Left lung (tissue), 10 donors: Measurements from ENCODE around the gene CCDC102B. TPM values are rescaled to one million over a fixed set of nuclear protein-coding genes. Genes with fewer than 3 reads are reported as not detected.

Source experiments
- ATAC-seq: fragments of 200-7000 bp; cut with Tn5 transposase; one replicate; pipeline ENCODE4 v1.9.1; 2020; ENCODE audit warnings: moderate library complexity
- DNase-seq, 4 donors: peaks; one replicate each; pipeline ENCODE4 v3.0.0-alpha.2; 2013 to 2020
- H3K27ac ChIP-seq, 2 donors: fragments of 200-600 bp; sonication (generic) in 1 of 2; one replicate each; pipeline versions ENCODE4 v1.5.0 to v1.8.0; 2020 to 2021
- H3K27me3 ChIP-seq, 2 donors: fragments of 200-600 bp; sonication (generic) in 1 of 2; one replicate each; pipeline versions ENCODE4 v1.5.0 to v1.8.0; 2020 to 2021
- H3K36me3 ChIP-seq, 2 donors: fragments of 200-600 bp; sonication (generic) in 1 of 2; one replicate each; pipeline versions ENCODE4 v1.5.0 to v1.8.0; 2020 to 2021
- H3K4me1 ChIP-seq, 2 donors: fragments of 200-600 bp; one replicate each; pipeline ENCODE4 v1.8.0; 2021
- H3K4me3 ChIP-seq, 2 donors: fragments of 200-600 bp; sonication (generic) in 1 of 2; one replicate each; pipeline versions ENCODE4 v1.5.0 to v1.8.0; 2020 to 2021; ENCODE audit warnings: mild to moderate bottlenecking in 1 of 2
- H3K9me3 ChIP-seq, 2 donors: fragments of 200-600 bp; sonication (generic) in 1 of 2; one replicate each; pipeline versions ENCODE4 v1.5.0 to v1.8.0; 2020 to 2021
- CTCF ChIP-seq, 2 donors: fragments of 200-600 bp; sonication (generic) in 1 of 2; IDR thresholded peaks; one replicate each; pipeline versions ENCODE4 v1.5.0 to v1.8.0; 2021; ENCODE audit warnings: antibody characterized with exemption in 2 of 2
- intact Hi-C, 2 donors: fragments of 100-400 bp; cut with DNase I; formaldehyde crosslinking; loops; one replicate each; pipeline versions ENCODE4 v1.11.2 to v1.14.2; 2022
- polyA plus RNA-seq, 6 donors: library from polyadenylated mRNA; unstranded; fragments of 120-200 nt; gene quantifications; one replicate each; pipeline ENCODE4 v1.2.1, GENCODE V29; 2013; ENCODE audit not compliant: insufficient read length in 6 of 6
- total RNA-seq, 2 donors: library from RNA; stranded (reverse); fragmentation: NEBNext Ultra II Directional; extraction: Animal tissue kit (Norgen Biotek cat#: 25700); gene quantifications; one replicate each; pipeline ENCODE4 v1.2.1, GENCODE V29; 2021
- donor health status: DM: no; HTN: yes; CAD: no.
- donor health status: DM: no; HTN: no; CAD: no.

CCDC102B gene
- total and polyA plus RNA-seq, 8 donors = 10.6 to 78.3 (median 15.6) TPM

- H3K9me3 ChIP-seq = no peaks in the 10 kb centered on the region
- no peaks in the 10 kb centered on the region for H3K4me1 ChIP-seq
- no peak overlapping the region for H3K27ac ChIP-seq
- H3K27me3 ChIP-seq = no peaks in the 10 kb centered on the region
- no peaks in the 10 kb centered on the region for H3K36me3 ChIP-seq
- intact Hi-C loops = no loop called here
- no peak overlapping the region for H3K4me3 ChIP-seq
- no peak for ATAC-seq
- no peak for TF ChIP-seq CTCF (IDR thresholded peaks at IDR 0.05)
- no peak for DNase-seq
These were observed 146.4 kb downstream of the CCDC102B start for GRCh38 chr18:68944330-68944729.

DNA sequence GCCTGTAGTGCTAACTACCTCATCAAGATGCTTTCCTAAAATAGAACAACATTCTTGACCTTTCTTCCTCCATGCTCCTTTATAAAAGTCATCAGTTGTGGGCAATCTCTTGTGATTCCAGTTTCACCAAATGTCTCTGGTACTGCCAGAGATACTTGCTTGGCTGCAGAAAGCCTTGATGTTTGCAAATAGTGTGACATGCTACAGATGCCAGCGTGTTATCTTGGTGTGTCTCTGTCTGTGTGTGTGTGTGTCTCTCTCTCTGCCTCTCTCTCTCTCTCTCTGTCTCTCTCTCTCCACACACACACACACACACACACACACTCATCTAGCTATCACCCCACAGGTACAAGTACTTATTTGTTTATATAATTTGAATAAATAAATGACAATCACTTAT lies 146.9 kb downstream of the CCDC102B start:
- Histone ChIP-seq H3K4me1 (no peaks in the 10 kb centered on the region), H3K27ac (no peak overlapping the region), H3K36me3 (no peaks in the 10 kb centered on the region), H3K9me3 (no peaks in the 10 kb centered on the region), H3K4me3 (no peak overlapping the region), H3K27me3 (no peaks in the 10 kb centered on the region)
- DNase-seq (no peak), ATAC-seq (no peak)
- intact Hi-C loops = no loop called here
- no peak for TF ChIP-seq CTCF (IDR thresholded peaks at IDR 0.05)

DNA sequence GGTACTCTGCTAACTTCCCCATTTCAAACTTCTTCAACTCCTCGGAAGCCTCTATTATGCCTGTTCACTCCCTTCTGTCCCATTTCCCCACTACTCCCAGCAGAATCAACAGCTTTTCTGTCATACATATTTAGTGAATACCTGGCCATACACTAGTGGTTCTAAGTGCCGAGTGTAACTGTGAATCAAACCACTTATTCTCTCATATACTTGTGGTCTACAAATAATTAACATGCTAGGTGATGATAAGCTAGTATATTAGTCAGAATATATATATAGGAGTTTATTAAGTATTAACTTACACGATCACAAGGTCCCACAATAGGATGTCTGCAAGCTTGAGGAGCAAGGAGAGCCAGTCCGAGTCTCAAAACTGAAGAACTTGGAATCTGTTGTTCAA lies 150.7 kb downstream of the CCDC102B start:
- no peak for TF ChIP-seq CTCF (IDR thresholded peaks at IDR 0.05)
- Histone ChIP-seq H3K27me3 (no peaks in the 10 kb centered on the region), H3K9me3 (no peaks in the 10 kb centered on the region), H3K36me3 (no peaks in the 10 kb centered on the region), H3K27ac (no peak overlapping the region), H3K4me1 (no peaks in the 10 kb centered on the region), H3K4me3 (no peak overlapping the region)
- no peak for DNase-seq
- intact Hi-C loops = no loop called here
- no peak for ATAC-seq

GRCh38 chr18:68954738-68955137 lies 156.9 kb downstream of the CCDC102B start:
- ATAC-seq (no peak), DNase-seq (no peak)
- Histone ChIP-seq H3K4me1 (no peaks in the 10 kb centered on the region), H3K27me3 (no peaks in the 10 kb centered on the region), H3K27ac (no peak overlapping the region), H3K9me3 (no peaks in the 10 kb centered on the region), H3K4me3 (no peak overlapping the region), H3K36me3 (no peaks in the 10 kb centered on the region)
- no peak for TF ChIP-seq CTCF (IDR thresholded peaks at IDR 0.05)
- intact Hi-C loops = no loop called here

- no peaks in the 10 kb centered on the region for H3K4me1 ChIP-seq
- TF ChIP-seq CTCF (IDR thresholded peaks at IDR 0.05) = no peak
These were observed 158.8 kb downstream of the CCDC102B start for GRCh38 chr18:68956650-68957049.

More at GRCh38 chr18:68956650-68957049, 158.8 kb downstream of the CCDC102B start:
- Histone ChIP-seq H3K36me3 (no peaks in the 10 kb centered on the region), H3K27me3 (no peaks in the 10 kb centered on the region), H3K27ac (no peak overlapping the region), H3K9me3 (no peaks in the 10 kb centered on the region), H3K4me3 (no peak overlapping the region)
- DNase-seq = no peak
- no peak for ATAC-seq
- intact Hi-C loops = no loop called here
